Fibroblast of skin of right biceps (primary cell): ENCODE results near the gene MYO7B.

ENCODE experiments used
- DNase-seq: peaks from one replicate; pipeline ENCODE4 v3.0.0-alpha.2; 2013

MYO7B gene

DNA sequence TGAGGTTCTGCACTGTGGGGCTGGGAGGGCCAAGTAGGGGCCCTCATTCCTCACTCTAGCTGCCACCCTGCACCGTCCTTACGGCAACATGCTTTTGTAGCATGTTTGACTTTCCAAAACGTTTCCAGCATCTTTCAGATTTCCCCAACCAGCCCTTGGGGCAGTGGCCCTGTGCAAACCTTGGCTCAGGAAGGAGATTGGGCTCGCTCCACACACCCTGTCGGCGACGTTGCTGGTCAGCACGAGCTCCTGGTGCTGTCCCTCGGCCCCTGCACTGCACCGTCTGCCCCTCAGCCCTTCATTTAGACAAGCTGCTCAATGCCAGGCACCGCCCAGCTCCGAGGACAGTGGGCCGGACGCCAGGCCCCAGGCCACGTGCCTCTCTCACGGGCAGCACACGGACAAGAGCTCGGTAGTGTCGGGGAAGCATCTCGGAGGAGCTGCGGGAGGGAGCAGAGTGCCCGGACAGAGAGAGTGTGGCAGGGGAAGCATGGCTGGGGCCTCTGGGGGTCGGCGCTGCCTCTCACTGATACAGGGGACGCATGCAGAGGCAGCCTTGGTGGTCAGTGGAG, 117.4 kb downstream of the MYO7B start:
- no peak for DNase-seq

DNA sequence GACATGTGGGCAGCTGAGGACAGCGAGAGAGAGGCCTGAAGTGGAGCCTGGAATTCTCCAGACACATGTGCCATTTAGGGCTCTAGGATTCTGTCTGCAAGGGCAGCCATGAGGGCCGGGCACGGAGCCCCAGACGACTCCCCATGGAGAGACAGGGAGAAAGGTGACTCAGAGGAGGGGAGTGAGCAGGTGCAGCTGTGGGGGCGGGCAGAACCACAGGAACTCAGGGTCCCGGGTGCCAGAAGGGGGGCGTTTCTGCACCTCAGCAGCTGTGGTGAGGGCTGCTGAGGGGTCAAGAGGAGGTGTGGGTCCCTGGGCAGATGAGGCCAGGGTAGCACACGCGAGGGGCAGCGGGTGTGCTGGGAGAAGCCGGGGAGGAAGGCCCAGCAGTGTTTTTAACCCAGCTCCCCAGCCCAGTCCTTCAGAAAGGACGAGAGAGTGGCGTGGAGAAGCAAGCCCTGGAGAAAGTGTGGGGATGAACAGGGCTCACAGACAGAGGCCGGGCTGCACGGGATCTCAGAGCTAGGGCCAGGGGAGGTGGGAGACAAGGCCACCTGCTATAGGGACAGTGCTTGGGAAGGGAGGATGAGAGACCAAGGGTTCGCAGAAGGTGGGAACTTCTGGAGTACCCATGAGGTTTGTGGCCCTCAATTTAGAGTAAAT, 118.1 kb downstream of the MYO7B start:
- no peak for DNase-seq

DNA sequence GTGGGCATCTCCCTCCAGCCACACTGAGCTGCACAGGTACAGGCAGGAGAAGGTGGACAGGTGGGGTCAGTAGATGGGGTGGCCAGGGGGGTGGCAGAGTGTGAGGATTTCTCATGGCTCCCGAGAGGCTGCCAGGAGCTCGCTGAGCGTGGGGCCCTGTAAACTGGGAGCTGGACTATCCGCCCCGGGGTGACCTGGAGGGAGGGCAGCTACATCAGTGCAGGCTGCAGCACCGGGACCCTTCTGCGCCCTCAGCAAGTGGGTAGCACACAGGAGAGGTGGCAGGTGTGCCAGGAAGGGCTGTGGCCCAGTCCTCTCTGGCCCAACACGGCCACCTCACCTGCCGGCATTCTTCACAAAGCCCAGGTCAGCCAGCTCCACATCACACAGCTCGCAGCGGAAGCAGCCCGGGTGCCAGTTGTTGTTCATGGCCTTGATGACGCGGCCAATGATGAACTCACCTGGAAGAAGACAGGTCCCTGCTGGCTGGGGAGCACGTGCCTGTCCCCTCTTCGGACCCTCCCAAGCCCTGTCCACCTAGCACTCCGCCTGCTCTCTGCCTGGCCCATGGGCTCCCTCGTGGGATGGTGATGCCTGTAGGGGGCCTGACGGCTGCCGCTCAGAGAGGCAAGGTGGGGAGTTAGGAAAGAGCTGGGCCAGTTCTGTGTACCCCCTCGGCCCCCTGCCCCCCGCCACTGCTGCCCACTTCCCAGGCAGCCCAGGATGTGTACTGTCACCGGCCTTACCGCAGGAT, 118.8 kb downstream of the MYO7B start:
- no peak for DNase-seq

DNA sequence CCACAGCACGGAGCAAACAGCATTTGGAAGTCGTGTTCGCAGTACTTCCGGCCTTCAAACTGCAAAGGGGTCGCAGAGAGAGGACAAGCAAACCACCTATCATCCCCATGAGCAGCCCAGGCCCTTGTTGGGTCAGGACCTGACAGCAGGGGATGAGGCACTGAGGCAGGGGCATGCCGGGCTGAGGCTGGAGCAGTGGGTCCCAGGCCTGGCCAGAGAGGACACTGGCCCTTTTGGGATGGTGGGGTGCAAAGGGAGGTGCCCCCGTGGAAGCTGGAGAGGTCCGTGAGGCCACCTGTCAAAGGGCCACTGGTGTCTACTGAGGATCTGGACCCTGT, 119.3 kb downstream of the MYO7B start:
- no peak for DNase-seq

DNA sequence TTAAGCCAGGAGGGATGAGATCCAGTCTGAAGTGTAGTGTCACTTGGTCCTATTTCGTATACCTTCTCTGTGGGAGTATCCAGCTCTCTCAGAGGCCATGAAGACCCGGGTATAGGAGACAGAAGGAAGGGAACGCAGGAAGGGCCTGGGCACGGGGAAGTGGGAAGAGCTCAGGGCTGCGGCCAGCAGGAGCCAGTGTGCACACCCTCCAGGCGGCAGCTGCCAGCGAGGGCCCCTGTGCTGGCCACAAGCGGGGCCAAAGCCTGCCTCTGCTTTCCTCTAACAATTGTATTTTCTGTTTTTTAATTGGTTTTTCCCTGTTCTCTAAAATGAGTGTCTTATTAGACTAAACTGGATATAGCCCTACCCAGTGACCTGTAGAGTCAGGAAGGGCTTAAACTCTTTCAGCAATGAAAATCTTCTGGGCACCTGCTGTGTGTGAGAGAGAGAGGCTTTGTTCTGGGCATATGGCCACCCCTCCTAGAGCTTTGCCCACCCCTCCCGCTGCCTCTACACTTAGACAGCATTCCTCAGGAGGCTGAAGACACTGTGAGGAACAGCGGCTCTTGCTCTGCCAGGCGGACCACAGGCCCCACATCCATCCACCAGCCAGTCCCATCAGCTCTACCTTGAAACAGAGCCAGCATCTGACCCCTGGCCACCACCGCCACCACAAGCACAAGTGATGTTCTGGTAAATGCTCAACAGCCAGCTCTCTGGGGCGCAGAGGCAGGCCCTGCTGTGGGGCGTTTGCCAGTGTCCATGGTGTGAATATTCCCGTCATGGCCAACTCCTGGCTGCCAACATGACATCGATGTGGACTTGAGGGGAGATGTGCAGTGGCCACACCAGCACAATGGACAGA, 120.0 kb downstream of the MYO7B start:
- DNase-seq, result no peak

DNA sequence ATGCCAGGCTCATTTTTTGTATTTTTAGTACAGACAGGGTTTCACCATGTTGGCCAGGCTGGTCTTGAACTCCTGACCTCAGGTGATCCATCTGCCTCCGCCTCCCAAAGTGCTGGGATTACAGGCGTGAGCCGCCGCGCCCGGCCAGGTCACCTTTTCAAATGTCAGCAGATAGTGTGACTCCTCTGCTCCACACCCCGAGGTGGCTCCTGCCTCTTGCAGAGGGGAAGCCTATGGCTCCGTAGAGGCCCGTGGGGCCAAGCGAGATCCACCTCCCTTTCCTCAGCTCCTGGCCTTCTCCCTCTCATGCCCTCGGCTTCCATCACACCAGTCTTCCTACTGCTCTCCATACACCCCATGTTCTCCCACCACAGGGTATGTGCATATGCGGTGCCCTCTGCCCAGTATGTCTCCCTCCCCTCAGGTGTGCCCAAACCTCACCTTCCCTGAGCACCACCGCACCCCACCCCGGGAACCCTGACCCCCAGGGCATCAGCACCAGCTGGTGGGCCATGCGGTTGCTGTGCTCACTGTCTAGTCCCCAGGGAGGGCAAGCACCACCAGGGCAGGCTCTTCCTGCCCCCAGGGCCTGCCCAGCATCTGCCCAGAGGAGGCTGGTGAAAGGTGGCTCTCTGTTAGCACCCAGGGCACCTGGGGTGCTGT, 121.2 kb downstream of the MYO7B start:
- DNase-seq, result no peak

DNA sequence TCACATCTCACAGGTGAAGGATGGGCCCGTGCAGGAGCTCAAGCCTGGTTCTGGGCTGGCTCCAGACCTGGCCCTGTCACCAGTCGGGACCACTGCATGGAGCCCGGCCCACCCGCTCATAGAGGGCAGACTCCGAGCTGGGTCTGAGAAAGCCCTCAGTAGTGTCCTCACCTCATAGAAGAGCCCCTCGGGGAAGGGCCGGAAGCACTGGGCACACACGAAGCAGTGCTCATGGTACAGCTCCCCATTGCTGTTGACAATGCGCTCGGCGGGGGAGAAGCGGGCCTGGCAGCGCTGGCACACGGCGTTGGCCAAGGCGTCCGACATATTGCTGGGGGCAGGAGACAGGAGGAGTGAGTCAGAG, 121.7 kb downstream of the MYO7B start:
- no peak for DNase-seq

DNA sequence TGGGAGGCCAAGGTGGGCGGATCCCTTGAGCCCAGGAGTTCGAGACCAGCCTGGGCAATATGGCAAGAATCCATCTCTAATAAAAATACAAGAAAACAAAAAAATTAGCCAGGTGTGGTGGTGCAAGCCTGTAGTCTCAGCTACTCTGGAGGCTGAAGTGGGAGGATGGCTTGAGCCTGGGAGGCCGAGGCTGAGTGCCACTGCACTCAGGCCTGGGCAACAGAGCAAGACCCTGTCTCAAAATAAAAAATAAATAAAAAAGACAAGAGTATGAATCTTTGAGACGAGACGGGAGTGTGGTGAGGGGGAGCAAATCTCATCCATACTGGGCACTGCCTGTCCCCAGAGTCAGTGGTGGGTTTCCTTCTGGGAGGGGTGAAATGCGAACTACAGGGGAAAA, 122.7 kb downstream of the MYO7B start:
- DNase-seq, result no peak

DNA sequence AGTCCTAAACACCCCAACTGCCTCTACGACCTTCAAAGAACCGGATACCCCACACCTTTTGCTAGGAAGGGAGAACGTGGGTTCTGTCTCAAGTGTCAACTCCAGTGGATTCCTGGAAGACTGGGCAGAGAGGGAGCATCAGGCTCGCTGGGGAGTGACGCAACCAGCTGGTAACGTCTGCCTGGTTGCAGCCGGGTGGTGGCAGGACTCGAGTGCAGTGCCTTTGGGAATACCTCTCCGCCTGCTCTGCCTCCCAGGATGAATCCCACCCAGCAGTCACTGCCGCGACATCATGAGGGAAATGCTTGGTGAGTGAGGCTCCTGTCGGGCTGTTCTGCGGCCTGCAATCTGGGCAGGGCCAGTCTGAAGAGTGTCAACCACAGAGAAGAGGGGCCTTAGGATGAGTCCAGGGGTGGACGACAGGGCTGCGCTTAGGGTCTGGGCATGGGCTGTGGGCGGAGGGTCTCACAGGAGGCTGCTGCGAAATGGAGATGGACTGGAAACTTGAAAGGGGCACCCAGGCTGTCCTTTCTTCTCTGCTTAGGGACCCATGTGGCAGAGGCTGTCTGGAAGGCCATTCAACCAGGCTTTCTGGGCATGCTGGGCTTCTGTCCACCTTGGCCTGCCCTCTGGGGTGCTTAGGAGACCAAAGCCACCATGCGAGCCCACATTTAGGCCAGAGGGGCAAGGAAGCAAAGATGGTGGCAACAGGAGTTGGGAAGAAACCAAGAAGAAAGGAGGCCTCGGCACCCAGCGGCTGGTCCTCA, 123.3 kb downstream of the MYO7B start:
- no peak for DNase-seq

DNA sequence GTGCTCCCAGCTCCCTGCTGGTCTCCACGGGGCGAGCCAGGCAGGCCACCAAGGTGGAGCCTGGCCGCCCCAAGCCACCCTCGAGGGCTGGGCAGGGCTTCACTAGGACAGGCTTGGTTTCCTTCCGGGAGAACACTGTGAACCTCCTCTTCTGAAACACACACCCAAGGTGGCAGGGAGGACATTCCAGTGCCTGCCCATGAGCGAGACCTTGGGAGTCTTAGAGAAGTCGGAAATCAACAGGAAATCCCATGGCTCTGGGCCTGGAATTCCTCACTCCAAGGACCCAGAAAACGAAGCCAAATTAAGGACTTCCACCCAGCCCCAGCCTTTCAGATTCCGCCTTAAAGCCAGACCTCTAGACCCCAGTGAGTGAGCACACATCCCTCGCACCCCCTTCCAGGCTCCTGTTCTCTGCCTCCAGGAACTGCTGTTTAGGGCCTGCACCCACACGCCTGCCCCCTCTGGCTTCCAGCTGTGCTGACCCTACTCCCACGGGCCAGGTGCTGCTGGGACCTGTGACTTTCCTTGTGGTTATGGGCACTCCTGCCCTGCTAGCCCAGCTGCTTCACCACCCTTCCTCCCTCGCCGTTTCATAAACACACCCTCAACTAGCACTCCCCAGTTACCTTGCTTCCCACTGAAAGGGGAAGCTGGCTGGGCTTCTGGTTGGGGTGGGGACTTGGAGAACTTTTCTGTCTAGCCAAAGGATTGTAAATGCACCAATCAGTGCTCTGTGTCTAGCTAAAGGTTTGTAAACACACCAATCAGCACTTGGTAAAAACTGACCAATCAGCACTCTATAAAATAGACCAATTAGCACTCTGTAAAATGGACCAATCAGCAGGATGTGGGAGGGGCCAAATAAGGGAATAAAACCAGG, 124.2 kb downstream of the MYO7B start:
- DNase-seq, result no peak

DNA sequence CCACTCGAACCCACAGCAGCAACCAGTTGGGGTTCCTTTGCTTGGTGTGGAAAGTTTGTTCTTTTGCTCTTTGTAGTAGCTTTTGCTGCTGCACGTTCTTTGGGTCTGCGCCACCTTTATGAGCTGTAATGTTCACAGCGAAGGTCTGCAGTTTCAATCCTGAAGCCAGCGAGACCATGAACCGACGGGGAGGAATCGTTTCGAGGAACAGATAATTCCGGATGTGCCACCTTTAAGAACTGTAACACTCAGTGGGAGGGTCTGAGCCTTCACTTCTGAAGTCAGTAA, 124.8 kb downstream of the MYO7B start:
- no peak for DNase-seq

DNA sequence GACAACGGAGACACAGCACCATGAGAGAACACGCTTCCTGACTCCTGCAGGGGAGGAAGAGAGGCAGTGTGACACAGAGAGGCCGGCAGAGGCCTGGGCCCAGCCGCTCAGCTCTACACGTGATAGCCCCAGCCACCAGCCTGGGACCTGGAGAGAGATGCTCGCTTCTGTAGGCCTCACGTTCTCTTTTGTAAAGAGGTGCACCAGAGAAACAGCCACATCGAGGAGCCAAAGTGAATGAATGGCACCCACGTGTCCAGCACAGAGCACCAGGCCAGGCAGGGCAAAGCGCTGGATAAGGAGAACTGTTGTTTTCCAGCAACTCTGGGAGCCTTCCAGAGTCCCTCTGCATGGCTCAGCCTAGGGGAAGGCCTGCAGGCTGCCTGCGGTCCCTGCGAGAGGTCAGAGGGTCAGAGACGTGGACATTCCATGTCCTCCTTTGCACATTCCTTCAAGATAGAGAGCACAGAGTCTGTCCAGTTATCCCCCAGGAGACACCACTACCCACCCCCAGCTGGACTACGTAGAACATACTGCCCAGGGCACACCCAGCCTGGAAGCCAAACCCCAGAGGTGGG, 125.7 kb downstream of the MYO7B start:
- DNase-seq, result no peak

DNA sequence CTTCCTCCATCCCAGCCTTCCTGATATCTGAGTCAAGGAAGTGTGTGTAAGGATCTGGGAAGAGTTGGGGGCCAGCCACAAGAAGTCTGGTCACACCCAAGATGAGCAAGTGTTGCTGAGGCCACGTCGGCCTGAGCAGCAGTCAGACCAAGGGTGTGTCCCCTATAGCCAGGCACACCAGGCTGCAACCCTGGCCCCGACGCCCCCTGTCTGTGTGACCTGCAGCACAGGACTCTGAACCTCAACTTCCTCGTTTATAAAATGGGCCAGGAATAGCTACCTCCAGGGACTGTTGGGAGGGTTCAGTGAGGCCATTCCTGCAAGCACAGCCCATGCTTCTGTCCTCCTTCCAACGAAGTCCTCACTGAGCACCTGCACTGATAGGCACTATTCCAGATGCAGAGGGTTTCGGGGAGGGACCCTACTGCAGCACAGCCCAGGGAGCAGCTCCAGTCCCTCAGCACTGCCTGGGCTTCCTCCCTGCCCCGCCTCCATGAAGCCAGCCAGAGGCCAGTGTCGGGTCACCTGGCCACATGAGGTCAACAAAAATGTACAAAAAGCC, 126.5 kb downstream of the MYO7B start:
- DNase-seq, result peak; percentile 15

DNA sequence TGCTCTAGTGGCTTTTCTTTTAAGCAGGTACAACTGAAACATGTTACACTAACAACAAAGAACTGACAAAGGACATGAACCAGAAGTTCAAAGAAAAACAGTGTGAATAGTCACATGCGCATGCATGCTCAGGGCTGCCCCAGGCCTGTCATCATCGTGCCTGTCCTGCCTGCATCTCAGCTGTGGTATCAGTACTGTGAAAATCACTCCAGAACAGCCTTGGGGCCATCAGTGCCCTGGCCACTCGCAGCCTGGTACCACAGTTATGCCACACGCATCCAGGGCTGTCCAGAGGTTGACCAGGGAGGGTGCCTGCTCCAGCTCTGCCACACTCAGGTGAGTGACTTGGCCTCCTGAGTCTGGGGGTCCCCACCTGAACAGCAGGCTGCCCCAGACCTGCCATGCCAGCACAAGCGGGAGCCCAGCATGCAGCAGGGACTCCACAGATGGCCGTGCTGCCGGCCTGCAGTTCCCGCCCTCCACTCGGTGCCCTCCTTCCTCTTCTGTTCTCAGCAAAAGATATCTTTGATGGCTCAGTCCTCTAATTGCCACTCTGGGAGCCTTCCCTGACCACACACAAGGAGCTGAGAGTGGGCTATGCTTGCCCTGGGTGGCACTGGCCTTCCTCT, 127.6 kb downstream of the MYO7B start:
- no peak for DNase-seq

DNA sequence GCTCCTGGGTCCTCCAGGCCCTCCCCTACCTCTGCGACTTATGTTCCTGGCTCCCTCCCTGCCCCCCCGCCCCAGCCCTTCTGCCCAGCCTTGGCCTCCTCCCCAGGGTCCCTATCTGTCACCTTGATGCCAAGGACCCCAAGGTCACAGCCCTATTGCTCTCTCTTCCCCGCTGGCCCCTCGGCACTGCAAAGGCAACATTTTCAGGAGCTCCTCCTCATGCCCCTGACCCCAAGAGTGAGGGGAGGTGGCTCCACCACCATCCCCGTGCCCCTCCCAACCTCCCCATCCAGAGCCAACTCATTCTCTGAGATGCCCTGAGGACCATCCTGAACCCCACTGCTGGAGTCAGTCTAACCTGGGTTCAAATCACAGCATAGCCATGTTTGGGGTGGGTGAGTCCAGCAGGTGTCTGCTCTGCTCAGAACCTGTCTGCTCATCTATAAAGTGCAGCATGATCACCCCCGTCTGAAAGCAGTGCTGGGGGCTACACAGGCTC, 128.1 kb downstream of the MYO7B start:
- no peak for DNase-seq

DNA sequence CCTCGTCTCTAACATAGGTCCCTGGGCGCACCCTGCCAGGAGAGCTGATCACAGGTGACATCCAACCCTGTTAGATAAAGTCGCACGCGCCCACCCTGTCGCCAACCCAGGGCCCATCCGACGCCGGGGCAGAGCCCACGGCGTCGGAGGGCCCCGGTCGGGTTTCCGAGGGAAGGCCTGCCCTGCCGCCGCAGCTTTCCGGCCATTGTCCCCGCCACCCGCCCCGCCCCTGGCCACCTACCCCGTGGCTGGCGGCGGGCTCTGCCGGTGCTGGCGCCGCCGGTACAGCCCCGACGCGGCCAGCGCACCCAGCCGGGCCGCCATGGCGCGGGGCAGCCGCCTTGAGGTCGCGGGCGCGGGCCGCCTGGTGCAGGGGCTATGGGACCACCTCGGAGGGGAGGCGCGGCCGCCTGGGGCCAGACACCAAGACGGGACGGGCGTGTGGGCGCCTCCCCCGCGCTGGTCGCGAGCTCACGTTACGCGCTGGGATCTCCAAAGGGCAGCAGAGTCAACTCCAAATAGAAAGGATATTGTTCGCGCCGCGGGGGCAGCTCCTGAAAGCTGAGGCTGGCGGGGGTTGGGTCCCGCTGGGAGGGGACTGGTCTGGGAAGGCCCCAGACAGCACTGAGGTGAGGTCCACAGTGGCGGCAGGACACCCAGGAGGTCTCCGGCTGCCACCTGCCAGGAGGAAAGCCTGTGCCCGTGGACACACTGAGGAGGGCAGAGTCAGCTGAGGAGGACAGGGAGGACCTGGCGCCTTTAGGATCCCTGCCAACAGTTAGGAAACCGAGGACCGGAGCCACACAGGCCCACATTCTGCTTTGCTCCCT, 128.8 kb downstream of the MYO7B start:
- DNase-seq, result no peak

DNA sequence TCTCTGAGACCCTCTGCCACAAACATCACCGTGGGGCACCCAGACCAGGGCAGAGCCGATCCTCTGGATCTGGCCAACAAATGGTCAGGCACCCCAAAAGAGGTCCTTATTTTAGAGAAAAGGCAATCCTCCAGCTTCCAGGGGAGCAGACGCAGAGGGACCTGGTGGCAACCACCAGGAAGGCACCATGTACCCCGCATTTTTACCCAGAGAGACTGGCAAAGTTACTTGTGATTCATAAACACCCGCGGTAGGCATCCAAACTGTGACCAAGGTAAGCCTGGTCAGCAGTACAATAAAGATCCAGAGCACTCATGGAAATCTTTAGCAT, 129.4 kb downstream of the MYO7B start:
- no peak for DNase-seq

DNA sequence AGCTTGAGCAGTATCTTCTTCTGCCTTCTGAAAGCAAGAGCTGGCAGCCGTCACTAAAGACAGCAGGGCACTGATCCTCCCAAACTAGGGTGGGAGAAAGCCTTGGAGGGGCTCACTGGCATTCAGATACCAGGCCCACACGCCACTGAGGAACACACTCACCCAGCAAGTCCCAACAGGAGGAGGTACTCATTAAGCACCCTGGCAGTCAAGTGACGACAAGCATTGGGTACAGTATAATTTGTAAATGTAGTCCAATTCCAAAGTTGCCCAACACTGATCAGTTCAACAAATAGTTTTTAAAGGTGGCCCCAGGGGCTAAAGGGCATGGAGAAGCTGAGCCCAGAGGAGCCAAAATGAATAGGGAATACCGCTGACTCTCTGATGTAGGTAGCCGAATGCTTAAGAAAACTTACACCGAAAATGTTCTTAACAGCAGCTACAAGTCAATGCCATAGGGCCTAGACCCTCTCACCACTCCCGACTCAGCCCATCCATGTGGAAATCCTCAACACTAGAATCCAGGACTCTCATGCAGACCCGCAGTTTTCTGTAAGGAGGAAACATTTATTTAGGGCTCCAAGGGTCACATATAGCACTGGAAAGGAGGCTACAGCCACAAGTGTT, 129.9 kb downstream of the MYO7B start:
- no peak for DNase-seq

DNA sequence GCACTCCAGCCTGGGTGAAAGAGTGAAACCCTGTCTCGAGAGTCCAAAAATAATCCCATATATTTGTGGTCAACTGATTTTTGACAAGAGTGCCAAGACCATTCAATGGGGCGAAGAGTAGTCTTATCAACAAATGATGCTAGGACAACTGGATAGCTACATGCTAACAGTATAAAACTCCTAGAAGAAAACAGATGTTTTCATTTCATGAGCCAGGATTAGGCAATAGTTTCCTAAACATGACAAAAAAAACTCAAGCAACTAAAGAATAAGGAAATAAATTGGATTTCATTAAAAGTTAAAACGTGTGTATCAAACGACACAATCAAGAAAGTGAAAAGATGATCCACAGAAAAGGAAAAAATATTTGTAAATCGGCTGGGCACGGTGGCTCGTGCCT, 133.6 kb downstream of the MYO7B start:
- DNase-seq, result no peak
